NCI-H2081 treated with DMSO at 0.1 percent for 48 hours (cell line): ENCODE data around the gene SQSTM1.

Source experiments
- DNase-seq: peaks from one replicate; lab custom pipeline; 2025; lab: John Stamatoyannopoulos, UW

The SQSTM1 gene

GRCh38 chr5:179806250-179807048, 14.3 kb upstream of the SQSTM1 start, which contains the start of gene MGAT4B:
TSS of gene MGAT4B (minus strand) at chr5:179806866. CDS start at chr5:179806583, 283 bp downstream.
- DNase-seq, result peak; percentile 11

DNA sequence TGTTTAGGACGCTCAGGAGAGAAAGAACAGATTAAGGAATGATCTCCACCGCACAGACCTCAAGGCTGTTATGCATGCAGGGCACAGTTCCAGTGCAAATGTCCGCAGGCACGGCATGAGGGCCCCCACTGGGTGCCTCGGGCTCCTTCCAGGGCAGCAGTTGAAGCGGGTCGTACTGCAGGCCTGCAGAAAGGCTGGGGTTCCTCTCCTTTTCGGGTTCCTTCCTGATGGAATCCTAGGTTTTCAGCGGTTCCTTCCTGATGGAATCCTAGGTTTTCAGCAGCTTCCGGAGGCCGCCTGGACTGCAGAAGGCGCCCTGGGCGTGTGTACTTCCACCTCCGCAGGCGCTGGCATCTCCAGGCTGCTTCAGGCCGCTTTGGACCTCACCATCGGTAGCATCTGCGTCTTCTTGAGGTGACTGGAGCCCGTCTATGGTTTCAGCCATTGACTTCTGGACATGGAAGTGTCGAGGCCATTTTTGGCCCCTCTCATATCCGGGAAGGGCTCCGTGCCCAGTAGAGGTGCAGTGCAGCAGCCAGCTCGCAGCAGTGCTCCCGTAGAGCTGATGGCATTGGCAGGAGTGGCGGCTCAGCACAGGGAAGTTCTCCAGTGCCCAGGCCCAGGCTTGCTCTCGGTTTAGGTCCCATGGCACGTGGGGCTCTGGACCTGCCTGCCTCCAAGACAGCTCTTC, 8.4 kb upstream of the SQSTM1 start:
- no peak for DNase-seq

DNA sequence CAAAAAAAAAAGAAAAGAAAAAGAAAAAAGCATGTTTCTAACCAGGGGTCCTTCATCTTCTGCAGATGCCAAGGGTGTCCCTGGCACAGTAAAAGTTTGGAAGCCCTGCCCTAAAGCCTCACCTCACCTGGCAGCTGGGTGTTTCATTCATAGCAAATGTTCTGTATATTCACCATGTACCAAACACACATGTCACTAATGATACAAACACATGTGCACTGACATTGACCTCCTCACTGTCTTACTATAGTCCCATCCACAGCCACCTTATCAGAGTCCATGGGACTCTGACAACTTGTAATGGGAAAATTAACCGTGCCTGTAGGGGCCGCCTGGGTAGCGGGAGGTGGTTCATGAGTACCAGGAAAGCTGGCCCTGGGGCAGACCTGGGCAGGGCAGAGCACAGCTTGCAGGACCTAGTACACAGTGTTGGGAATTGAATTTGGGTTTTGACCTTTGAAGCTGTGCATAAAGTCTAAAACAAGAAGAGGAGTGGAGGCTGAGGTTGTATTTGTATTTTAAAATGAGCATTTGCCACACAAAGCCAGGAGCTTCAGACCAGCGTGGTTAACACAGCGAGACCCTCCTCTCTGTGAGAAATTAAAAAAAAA, 7.6 kb upstream of the SQSTM1 start:
- no peak for DNase-seq

GRCh38 chr5:179814090-179814489, 6.6 kb upstream of the SQSTM1 start:
- DNase-seq, result no peak

GRCh38 chr5:179815491-179816249, 5.0 kb upstream of the SQSTM1 start:
- DNase-seq, result no peak

DNA sequence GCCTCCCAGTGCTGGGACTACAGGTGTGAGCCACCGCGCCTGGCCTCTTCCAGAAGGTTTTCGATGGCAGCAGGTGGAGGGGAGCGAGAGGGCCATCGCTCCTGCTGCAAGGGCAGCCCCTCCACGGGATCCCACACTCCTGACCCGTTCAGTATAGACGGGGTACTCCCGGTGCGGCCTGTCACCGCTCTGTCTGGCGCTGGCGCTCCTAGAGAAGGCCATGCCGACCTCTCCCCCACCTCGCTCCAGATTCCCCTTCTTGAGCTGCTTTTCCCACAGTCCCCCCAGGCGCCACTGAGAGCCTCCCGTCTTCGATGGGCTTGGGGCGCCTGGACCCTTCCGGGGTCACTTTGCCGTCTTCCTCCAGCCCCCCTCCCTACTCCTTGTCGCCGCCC, 4.3 kb upstream of the SQSTM1 start:
- no peak for DNase-seq

DNA sequence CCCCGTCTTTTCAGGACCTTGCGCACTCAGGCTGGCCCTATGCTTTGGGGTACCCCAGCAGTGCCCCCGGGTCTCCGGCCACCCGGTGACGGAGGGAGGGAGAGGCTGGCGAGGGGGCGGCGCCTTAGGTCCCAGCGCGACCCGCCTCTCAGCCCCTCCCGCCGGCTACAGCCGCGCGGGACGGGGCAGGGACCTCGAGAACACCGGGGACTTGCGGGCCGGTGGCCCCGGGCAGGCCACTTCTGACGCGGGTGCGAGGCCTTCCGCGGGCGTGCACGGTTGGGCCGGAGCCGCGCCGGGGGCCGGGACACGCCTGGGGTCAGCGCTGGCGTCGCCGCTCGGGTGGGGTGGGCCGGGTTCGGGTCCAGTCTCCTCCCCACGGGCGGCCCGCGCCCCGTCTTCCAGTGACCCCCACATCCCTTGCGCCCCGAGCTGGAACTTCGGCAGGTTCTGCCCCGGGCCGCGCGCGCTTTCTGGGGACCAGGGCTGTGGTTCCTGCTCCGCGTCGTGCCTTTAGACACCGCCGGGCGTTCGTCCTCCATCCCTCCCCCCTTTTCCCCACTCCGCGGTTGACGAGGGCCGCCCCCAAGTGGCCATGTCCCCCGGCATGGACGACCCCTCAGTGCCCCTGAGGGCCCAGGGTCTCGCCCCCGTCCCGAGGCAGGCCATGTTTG, 3.8 kb upstream of the SQSTM1 start:
- DNase-seq, result no peak

DNA sequence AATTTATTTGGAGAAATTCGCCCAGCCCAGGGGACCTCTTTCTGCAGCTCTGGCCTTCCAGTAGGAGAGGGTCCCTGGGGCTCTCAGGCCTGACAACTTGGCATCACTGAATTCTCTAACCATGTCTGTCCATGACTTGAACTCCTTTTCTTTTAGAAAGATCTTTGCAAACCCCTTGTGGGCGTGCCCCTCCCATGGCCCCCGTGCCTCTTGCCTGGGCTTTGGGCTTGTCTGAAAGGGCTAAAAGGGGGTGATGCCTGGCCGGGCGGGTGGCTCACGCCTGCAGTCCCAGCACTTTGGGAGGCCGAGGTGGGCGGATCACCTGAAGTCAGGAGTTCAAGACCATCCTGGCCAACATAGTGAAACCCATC, 3.2 kb upstream of the SQSTM1 start:
- DNase-seq, result no peak

- DNase-seq, result no peak
These were observed 2.6 kb upstream of the SQSTM1 start for GRCh38 chr5:179817890-179818745.

DNA sequence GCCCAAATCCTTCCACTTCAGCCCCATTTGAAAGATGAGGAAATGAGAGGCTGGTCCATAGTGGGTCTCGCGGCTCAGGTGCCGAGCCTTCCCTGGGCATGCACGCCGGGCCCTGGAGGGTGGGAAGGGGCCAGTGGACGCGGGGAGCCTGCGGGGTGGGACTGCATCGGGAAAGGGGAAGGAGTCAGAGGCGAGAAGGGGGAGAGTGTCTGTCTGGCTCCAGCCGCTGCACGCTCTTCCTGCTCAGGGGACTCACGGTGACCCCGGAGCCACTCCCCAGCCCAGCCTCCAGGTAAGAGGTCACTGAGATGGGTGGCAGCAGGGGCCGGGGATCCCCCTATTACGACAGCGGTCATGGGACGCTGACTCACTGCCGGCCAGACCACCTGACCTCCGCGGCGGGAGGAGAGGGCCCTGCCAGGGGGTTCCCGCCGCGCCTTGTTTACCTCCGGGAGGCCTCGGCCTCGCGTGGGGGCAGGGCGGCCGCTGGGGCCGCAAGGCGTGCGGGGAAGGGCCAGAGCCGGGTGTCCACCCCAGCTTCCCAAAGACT, 1.9 kb upstream of the SQSTM1 start:
- DNase-seq, result no peak

- no peak for DNase-seq
These were observed 1.2 kb upstream of the SQSTM1 start for GRCh38 chr5:179819296-179820126.

DNA sequence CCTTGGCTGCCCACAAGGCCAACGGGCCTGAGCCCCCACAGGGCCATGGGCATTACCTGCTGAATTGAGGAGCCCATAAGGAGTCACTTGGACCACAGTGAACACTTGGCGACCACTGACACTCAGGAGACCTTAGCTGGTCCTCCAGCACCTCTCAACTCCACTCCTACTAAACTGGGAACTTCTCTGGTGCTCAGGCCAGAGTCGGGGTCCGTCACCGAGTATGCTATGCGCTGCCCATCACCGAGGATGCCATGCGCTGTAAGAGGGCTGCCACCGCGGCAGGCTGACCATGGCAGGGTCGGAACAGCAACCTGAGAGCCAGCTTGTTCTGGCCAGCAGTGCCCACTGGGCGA, 600 bp upstream of the SQSTM1 start:
- DNase-seq, result no peak

DNA sequence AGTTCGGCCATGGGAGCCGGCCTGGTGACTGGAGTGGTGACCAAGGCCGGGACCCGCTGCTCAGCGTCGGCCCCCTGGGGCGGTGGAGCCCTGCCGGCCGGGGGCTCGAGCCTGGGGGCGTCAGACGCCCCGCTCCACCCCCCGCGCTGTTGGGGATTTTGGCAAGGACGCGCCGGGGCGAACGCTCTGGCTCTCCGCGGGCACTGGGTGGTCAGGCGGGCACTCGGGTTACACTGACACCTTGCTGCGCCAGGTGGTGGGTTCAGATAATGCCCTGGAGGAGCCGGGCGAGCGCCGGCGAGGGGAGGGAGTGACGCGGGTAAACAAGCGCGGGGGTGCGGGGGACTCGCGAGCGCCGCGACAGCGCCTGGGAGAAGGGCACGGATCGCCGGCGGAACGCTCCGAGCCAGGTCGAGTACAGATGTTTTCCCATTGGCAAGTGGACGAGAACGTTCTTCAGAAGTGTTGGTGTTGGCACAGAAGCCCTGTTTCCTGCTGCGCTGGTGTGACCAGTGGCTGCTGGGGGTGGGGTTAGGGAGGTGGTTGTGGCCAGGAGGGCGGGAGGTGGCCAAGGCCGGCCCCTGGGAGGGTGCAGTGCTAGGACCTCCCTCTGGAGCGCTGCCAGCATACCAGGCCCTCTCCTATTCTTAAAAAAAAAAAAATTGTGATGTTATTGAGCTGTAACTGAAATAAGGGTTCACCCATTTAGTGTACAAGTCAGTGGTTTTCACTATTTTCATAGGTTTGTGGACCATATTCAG, 773 bp downstream of the SQSTM1 start:
- DNase-seq, result no peak

DNA sequence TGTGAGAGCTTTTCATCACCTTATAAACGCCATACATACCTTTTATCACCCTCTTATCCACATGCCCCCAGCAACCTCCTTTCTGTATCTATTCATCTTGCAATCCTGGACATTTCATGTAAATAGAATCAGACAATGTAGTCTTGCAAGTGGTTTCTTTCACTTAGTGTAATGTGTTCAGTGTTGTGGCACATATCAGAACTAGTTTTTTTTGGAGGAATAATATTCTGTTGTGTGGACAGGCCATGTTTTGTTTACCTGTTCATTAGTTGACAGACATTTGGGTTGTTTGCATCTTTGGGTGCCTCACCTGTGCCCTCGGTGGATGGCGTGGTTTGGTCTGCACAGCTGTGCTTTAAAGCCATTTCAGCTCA, 1.3 kb downstream of the SQSTM1 start:
- DNase-seq, result no peak

DNA sequence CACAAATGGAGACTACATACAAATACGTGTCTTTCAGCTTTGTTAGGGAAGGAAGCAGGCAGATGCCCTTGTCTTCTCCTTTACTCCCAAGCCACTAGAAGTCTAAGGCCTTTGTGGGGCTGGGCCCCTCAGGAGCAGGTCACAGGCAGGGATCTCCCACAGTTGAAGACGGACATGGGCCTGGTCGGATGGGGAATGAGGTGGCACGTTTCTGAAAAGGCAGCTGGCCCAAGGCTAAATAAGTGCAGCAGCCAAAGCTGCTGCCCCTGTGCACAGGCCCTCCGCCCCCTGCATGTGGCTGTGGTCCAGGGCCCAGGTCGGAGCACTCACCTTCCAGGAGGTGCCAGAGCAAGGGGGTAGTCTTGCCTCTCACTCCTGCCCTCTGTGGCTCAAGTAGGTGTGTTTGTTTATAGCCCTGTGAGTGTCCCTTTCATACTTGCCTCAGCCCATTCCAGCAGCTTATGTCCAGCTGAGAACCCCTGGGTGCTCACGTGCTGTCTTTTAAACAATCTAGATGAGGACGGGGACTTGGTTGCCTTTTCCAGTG, 1.8 kb downstream of the SQSTM1 start:
- no peak for DNase-seq

- DNase-seq, result no peak
These were observed 3.4 kb downstream of the SQSTM1 start for GRCh38 chr5:179823937-179824744.

GRCh38 chr5:179824745-179825112, 4.0 kb downstream of the SQSTM1 start:
- no peak for DNase-seq

GRCh38 chr5:179825655-179826182, 5.0 kb downstream of the SQSTM1 start:
- DNase-seq, result no peak
